SK-N-SH (cell line): ENCODE measurements around the gene UBR1. TPM values are rescaled to one million over a fixed set of nuclear protein-coding genes. Genes with fewer than 3 reads are reported as not detected.

Source experiments
- CTCF ChIA-PET: fragments of 300-600, 350-600 bp; formaldehyde crosslinking; extraction: SDS; loops from one replicate; lab custom pipeline; 2021; lab: Yijun Ruan, JAX
- POLR2A ChIA-PET: fragments of 350-600 bp; sonication (Branson Sonifier 250); formaldehyde crosslinking; extraction: SDS; loops from one replicate; lab custom pipeline; 2020; ENCODE audit warnings: antibody characterized with exemption, inconsistent platforms; lab: Yijun Ruan, JAX
- DNase-seq: peaks from one replicate; pipeline ENCODE4 v3.0.0; 2012
- H2AFZ ChIP-seq: fragments of 200-600 bp; sonication (generic); 2 replicates; pipeline ENCODE4 v1.8.1; 2016; ENCODE audit warnings: antibody characterized with exemption, mild to moderate bottlenecking, low read depth
- H3F3A ChIP-seq: fragments of 200-600 bp; sonication (generic); replicated peaks from 2 replicates; pipeline ENCODE3; 2016; ENCODE audit warnings: antibody characterized with exemption, mild to moderate bottlenecking; ENCODE audit not compliant: insufficient read depth
- H3K27ac ChIP-seq, 2 experiments: fragments of 200-500 bp in 1 of 2; fragments of 200-600 bp in 1 of 2; sonication (Bioruptor generic) in 1 of 2; sonication (generic), shearing (Covaris generic) in 1 of 2; 2 replicates each; pipeline versions ENCODE4 v1.5.1 to v1.6.1; 2014 to 2016; ENCODE audit warnings: low read depth in 2 of 2, inconsistent platforms in 1 of 2, low read length in 1 of 2, mild to moderate bottlenecking in 1 of 2, mixed read lengths in 1 of 2
- H3K27me3 ChIP-seq: fragments of 200-600 bp; sonication (generic), shearing (Covaris generic); 2 replicates; pipeline ENCODE4 v1.6.1; 2016; ENCODE audit warnings: mixed run types; ENCODE audit not compliant: insufficient read depth
- H3K36me3 ChIP-seq, 2 experiments: fragments of 200-500 bp in 1 of 2; fragments of 200-600 bp in 1 of 2; sonication (Bioruptor generic) in 1 of 2; sonication (generic) in 1 of 2; replicated peaks in 1 of 2; 2 replicates each; pipeline versions ENCODE3 to v1.5.1; 2014 to 2016; ENCODE audit warnings: low read length in 1 of 2, mild to moderate bottlenecking in 1 of 2; ENCODE audit not compliant: insufficient read depth in 2 of 2, control insufficient read depth in 1 of 2
- H3K4me1 ChIP-seq, 2 experiments: fragments of 200-500 bp in 1 of 2; fragments of 200-600 bp in 1 of 2; sonication (Bioruptor generic) in 1 of 2; sonication (generic), shearing (Covaris generic) in 1 of 2; 2 replicates each; pipeline versions ENCODE4 v1.5.1 to v1.6.1; 2014 to 2016; ENCODE audit warnings: low read depth in 1 of 2, low read length in 1 of 2, mixed run types in 1 of 2; ENCODE audit not compliant: insufficient read depth in 2 of 2, control insufficient read depth in 1 of 2
- H3K4me2 ChIP-seq: fragments of 200-600 bp; sonication (generic), shearing (Covaris generic); 2 replicates; pipeline ENCODE4 v1.6.1; 2017; ENCODE audit warnings: mixed run types
- H3K4me3 ChIP-seq, 2 experiments: fragments of 200-500 bp in 1 of 2; fragments of 200-600 bp in 1 of 2; sonication (Bioruptor generic) in 1 of 2; sonication (generic), shearing (Covaris generic) in 1 of 2; 2 replicates each; pipeline versions ENCODE4 v1.5.1 to v1.8.1; 2014 to 2016; ENCODE audit warnings: low read depth in 2 of 2, inconsistent platforms in 1 of 2, low read length in 1 of 2, mild to moderate bottlenecking in 1 of 2, mixed read lengths in 1 of 2, moderate library complexity in 1 of 2
- H3K79me2 ChIP-seq: fragments of 200-600 bp; sonication (generic); 2 replicates; pipeline ENCODE4 v1.8.1; 2017; ENCODE audit warnings: mild to moderate bottlenecking; ENCODE audit not compliant: insufficient read depth
- H3K9ac ChIP-seq: fragments of 200-600 bp; sonication (generic); 2 replicates; pipeline ENCODE4 v1.6.1; 2017; ENCODE audit warnings: mixed run types
- H3K9me2 ChIP-seq: fragments of 200-600 bp; sonication (generic); 2 replicates; pipeline ENCODE4 v1.6.1; 2017; ENCODE audit warnings: mixed run types
- H3K9me3 ChIP-seq: fragments of 200-600 bp; sonication (generic); 2 replicates; pipeline ENCODE4 v1.6.1; 2017; ENCODE audit warnings: mixed run types, mild to moderate bottlenecking, moderate library complexity
- H4K20me1 ChIP-seq: fragments of 200-600 bp; sonication (generic); 2 replicates; pipeline ENCODE4 v1.6.1; 2017; ENCODE audit warnings: mild to moderate bottlenecking, mixed run types; ENCODE audit not compliant: insufficient read depth
- EP300 ChIP-seq, 2 experiments: IDR thresholded peaks; 2 replicates each; pipeline versions ENCODE4 v1.4.0 to v1.6.1; 2012; ENCODE audit warnings: borderline replicate concordance in 1 of 2, low read depth in 1 of 2, low read length in 1 of 2
- EZH2phosphoT487 ChIP-seq: fragments of 200-600 bp; sonication (generic); IDR thresholded peaks from 2 replicates; pipeline ENCODE4 v1.6.1; 2017; ENCODE audit warnings: low read depth, mixed run types, mild to moderate bottlenecking, antibody characterized with exemption, moderate library complexity, borderline replicate concordance
- FOXM1 ChIP-seq: IDR thresholded peaks from 2 replicates; pipeline ENCODE4 v1.4.0; 2012; ENCODE audit warnings: low read depth, mild to moderate bottlenecking
- GABPA ChIP-seq: IDR thresholded peaks from 2 replicates; pipeline ENCODE4 v1.4.0; 2012; ENCODE audit warnings: low read depth, mild to moderate bottlenecking
- GATA2 ChIP-seq: sonication (generic); formaldehyde crosslinking; IDR thresholded peaks from 2 replicates; pipeline ENCODE4 v1.5.0; 2020; ENCODE audit warnings: mild to moderate bottlenecking, missing genetic modification reagents
- IRF3 ChIP-seq: fragments of 150-350 bp; IDR thresholded peaks from 2 replicates; pipeline ENCODE4 v1.6.1; 2016; ENCODE audit warnings: mild to moderate bottlenecking, low read depth, low read length
- MEF2A ChIP-seq: IDR thresholded peaks from 2 replicates; pipeline ENCODE4 v1.4.0; 2012; ENCODE audit warnings: low read depth, borderline replicate concordance
- MXI1 ChIP-seq: IDR thresholded peaks from 2 replicates; pipeline ENCODE4 v1.6.1; 2012; ENCODE audit warnings: mild to moderate bottlenecking, low read depth, low read length, improper control_type of control experiment
- RFX5 ChIP-seq: IDR thresholded peaks from 2 replicates; pipeline ENCODE4 v1.6.1; 2012; ENCODE audit warnings: mild to moderate bottlenecking, improper control_type of control experiment, low read length
- SIN3A ChIP-seq: IDR thresholded peaks from 2 replicates; pipeline ENCODE4 v1.6.1; 2012; ENCODE audit warnings: low read depth, mild to moderate bottlenecking, low read length, moderate library complexity, borderline replicate concordance
- SMC3 ChIP-seq: IDR thresholded peaks from 2 replicates; pipeline ENCODE4 v1.6.1; 2012; ENCODE audit warnings: low read depth, low read length, improper control_type of control experiment
- TAF1 ChIP-seq: IDR thresholded peaks from 2 replicates; pipeline ENCODE4 v1.6.1; 2012; ENCODE audit warnings: low read depth, mild to moderate bottlenecking, low read length, moderate library complexity, borderline replicate concordance
- TCF12 ChIP-seq: IDR thresholded peaks from 2 replicates; pipeline ENCODE4 v1.4.0; 2012
- YY1 ChIP-seq: IDR thresholded peaks from 2 replicates; pipeline ENCODE4 v1.4.0; 2012; ENCODE audit warnings: low read depth, mild to moderate bottlenecking
- WGBS: methylation state at CpG from one replicate; pipeline ENCODE4 v1.1.6; 2017; ENCODE audit warnings: low lambda C conversion rate; 5-methylcytosine and 5-hydroxymethylcytosine counted together
- polyA plus RNA-seq, 3 experiments: library from polyadenylated mRNA; depleted of rRNA; stranded (reverse); fragments of >200 nt; gene quantifications; 2 replicates each; pipeline ENCODE4 v1.2.3, GENCODE V29; 2012

UBR1 gene
- polyA plus RNA-seq, 1 of the 3 experiments (the other 2 are of a cell fraction) = 3.7 TPM

GRCh38 chr15:43105077-43105736 is 631 bp downstream of the UBR1 start:
- H3K4me2 ChIP-seq = peak overlapping the region; percentile 81
- no peaks in the 10 kb centered on the region for H4K20me1 ChIP-seq
- H3F3A ChIP-seq = no peaks in the 10 kb centered on the region
- TF ChIP-seq GATA2 (CRISPR knock-in tag) (no peak), GABPA (no peak), EP300 (IDR thresholded peaks at IDR 0.05; ENCODE audit: borderline replicate concordance in 1 of 2, low read depth in 1 of 2, low read length in 1 of 2) (no peak), EZH2phosphoT487 (no peak), FOXM1 (no peak), SIN3A (no peak), YY1 (no peak), TCF12 (no peak), RFX5 (no peak), MXI1 (no peak), TAF1 (no peak)
- peaks cover 56% of the 10 kb centered on the region for H3K79me2 ChIP-seq
- CTCF ChIA-PET = no interaction called here
- peak overlapping the region; percentile 95 for H2AFZ ChIP-seq
- H3K27ac ChIP-seq = peak overlapping the region; percentile 76 to 80; a peak in 3 of 4 replicates
- H3K4me1 ChIP-seq = peaks cover 0 to 4% of the 10 kb centered on the region in 2 experiments; a peak in 2 of 4 replicates
- POLR2A ChIA-PET = no interaction called here
- no peaks in the 10 kb centered on the region for H3K9me3 ChIP-seq
- H3K9ac ChIP-seq = peak overlapping the region; percentile 79
- 2% methylated on average over 11 of the region's 11 CpGs for WGBS
- peak overlapping the region; percentile 73 for H3K4me3 ChIP-seq
- H3K9me2 ChIP-seq = no peaks in the 10 kb centered on the region
- DNase-seq = peak; percentile 21
- H3K27me3 ChIP-seq = no peaks in the 10 kb centered on the region
- H3K36me3 ChIP-seq = peaks cover 0 to 6% of the 10 kb centered on the region in 2 experiments

- Histone ChIP-seq H3K36me3 (peaks cover 1 to 10% of the 10 kb centered on the region in 2 experiments), H3K9ac (peak overlapping the region; percentile 79; the same call in 1 of the 2 replicates), H3F3A (no peaks in the 10 kb centered on the region), H3K4me2 (peak overlapping the region; percentile 81), H3K79me2 (peaks cover 64% of the 10 kb centered on the region), H4K20me1 (no peaks in the 10 kb centered on the region), H3K27ac (no peak overlapping the region), H3K4me3 (peak overlapping the region; percentile 73; a peak in 3 of 4 replicates), H3K4me1 (peaks cover 0 to 4% of the 10 kb centered on the region in 2 experiments; a peak in 2 of 4 replicates), H3K9me3 (no peaks in the 10 kb centered on the region), H3K27me3 (no peaks in the 10 kb centered on the region), H3K9me2 (no peaks in the 10 kb centered on the region), H2AFZ (no peak overlapping the region)
- no peak for DNase-seq
- ChIA-PET POLR2A (no interaction called here), CTCF (no interaction called here)
- TF ChIP-seq IRF3 (no peak), SMC3 (no peak), MEF2A (no peak)
- 54% methylated on average over 5 of the region's 5 CpGs for WGBS
These were observed 1.4 kb downstream of the UBR1 start for GRCh38 chr15:43104426-43104825.
